HEK293 (cell line): ENCODE data around the gene PRDM10.

Source experiments
- CTCF ChIA-PET: fragments of 350-600 bp; formaldehyde crosslinking; extraction: SDS; loops from one replicate; lab custom pipeline; 2021; ENCODE audit warnings: antibody characterized with exemption; lab: Yijun Ruan, JAX
- POLR2A ChIA-PET: fragments of 300-600 bp; formaldehyde crosslinking; extraction: SDS; loops from one replicate; lab custom pipeline; 2020; ENCODE audit warnings: antibody characterized with exemption, inconsistent platforms; lab: Yijun Ruan, JAX
- H3K27ac ChIP-seq: fragments of 200-500 bp; sonication (Bioruptor generic); 2 replicates; pipeline ENCODE4 v1.5.1; 2014; ENCODE audit warnings: low read depth, low read length, control low read depth, inconsistent platforms; ENCODE audit errors: extremely low read depth
- H3K36me3 ChIP-seq, 2 experiments: fragments of 200-500 bp in 1 of 2; sonication (Bioruptor generic) in 1 of 2; 1 replicate in 1 of 2; 2 replicates in 1 of 2; pipeline ENCODE4 v1.5.1; 2014 to 2017; ENCODE audit warnings: inconsistent platforms in 2 of 2, low read length in 2 of 2; ENCODE audit not compliant: control insufficient read depth in 2 of 2, insufficient read depth in 1 of 2
- H3K4me1 ChIP-seq: fragments of 200-500 bp; sonication (Bioruptor generic); 2 replicates; pipeline ENCODE4 v1.5.1; 2014; ENCODE audit warnings: mild to moderate bottlenecking, low read length, inconsistent platforms; ENCODE audit not compliant: control insufficient read depth, insufficient read depth
- H3K4me3 ChIP-seq: 2 replicates; pipeline ENCODE4 v1.5.1; 2011; ENCODE audit warnings: low read depth, mild to moderate bottlenecking, control low read depth, low read length, moderate library complexity
- H3K9me3 ChIP-seq: fragments of 200-500 bp; sonication (Bioruptor generic); 2 replicates; pipeline ENCODE4 v1.5.1; 2014; ENCODE audit warnings: low read depth, low read length, inconsistent platforms; ENCODE audit not compliant: control insufficient read depth, insufficient read depth
- IKZF3 ChIP-seq: fragments of 450-650 bp; IDR thresholded peaks from 2 replicates; pipeline ENCODE4 v1.5.0; 2018; ENCODE audit warnings: missing biosample characterization, mild to moderate bottlenecking, missing genetic modification characterization, moderate library complexity
- PBX3 ChIP-seq: sonication (generic); formaldehyde crosslinking; IDR thresholded peaks from 2 replicates; pipeline ENCODE4 v1.8.1; 2022; ENCODE audit warnings: mild to moderate bottlenecking, moderate library complexity, missing genetic modification reagents
- SALL2 ChIP-seq: fragments of 450-650 bp; formaldehyde crosslinking; IDR thresholded peaks from 2 replicates; pipeline ENCODE4 v1.5.0; 2017; ENCODE audit warnings: missing biosample characterization, mild to moderate bottlenecking, missing genetic modification characterization, borderline replicate concordance
- ZNF10 ChIP-seq: fragments of 450-650 bp; formaldehyde crosslinking; IDR thresholded peaks from 2 replicates; pipeline ENCODE4 v1.5.1; 2017; ENCODE audit warnings: missing biosample characterization, missing genetic modification characterization
- ZNF121 ChIP-seq: fragments of 450-650 bp; formaldehyde crosslinking; IDR thresholded peaks from 2 replicates; pipeline ENCODE4 v1.5.1; 2016; ENCODE audit warnings: missing biosample characterization, missing genetic modification characterization
- ZNF157 ChIP-seq: fragments of 450-650 bp; formaldehyde crosslinking; IDR thresholded peaks from 2 replicates; pipeline ENCODE4 v1.5.1; 2016; ENCODE audit warnings: missing biosample characterization, missing genetic modification characterization
- ZNF2 ChIP-seq: fragments of 450-650 bp; formaldehyde crosslinking; IDR thresholded peaks from 2 replicates; pipeline ENCODE4 v1.5.1; 2016; ENCODE audit warnings: missing biosample characterization, missing genetic modification characterization
- ZNF544 ChIP-seq: fragments of 450-650 bp; formaldehyde crosslinking; IDR thresholded peaks from 2 replicates; pipeline ENCODE4 v1.5.0; 2017; ENCODE audit warnings: missing biosample characterization, missing genetic modification characterization
- ZNF560 ChIP-seq: fragments of 450-650 bp; formaldehyde crosslinking; IDR thresholded peaks from 2 replicates; pipeline ENCODE4 v1.5.1; 2017; ENCODE audit warnings: missing biosample characterization, missing genetic modification characterization, borderline replicate concordance
- ZNF623 ChIP-seq: fragments of 450-650 bp; formaldehyde crosslinking; IDR thresholded peaks from 2 replicates; pipeline ENCODE4 v1.5.1; 2016; ENCODE audit warnings: missing biosample characterization, missing genetic modification characterization
- ZNF660 ChIP-seq: fragments of 450-650 bp; IDR thresholded peaks from 2 replicates; pipeline ENCODE4 v1.5.1; 2018; ENCODE audit warnings: missing biosample characterization, mild to moderate bottlenecking, missing genetic modification characterization
- ZNF664 ChIP-seq: fragments of 450-650 bp; formaldehyde crosslinking; IDR thresholded peaks from 2 replicates; pipeline ENCODE4 v1.5.1; 2016; ENCODE audit warnings: missing biosample characterization, missing genetic modification characterization
- ZNF677 ChIP-seq: fragments of 450-650 bp; IDR thresholded peaks from 2 replicates; pipeline ENCODE4 v1.5.0; 2018; ENCODE audit warnings: missing biosample characterization, mild to moderate bottlenecking, missing genetic modification characterization, moderate library complexity

Gene PRDM10

GRCh38 chr11:129852125-129852740, 150.4 kb downstream of the PRDM10 start:
- no peaks in the 10 kb centered on the region for H3K9me3 ChIP-seq
- peaks cover 10% of the 10 kb centered on the region; the same call in 1 of the 2 replicates for H3K4me1 ChIP-seq
- TF ChIP-seq ZNF660 (tag by site-specific recombination) (no peak), ZNF2 (tag by site-specific recombination) (no peak), IKZF3 (tag by site-specific recombination) (no peak), ZNF157 (tag by site-specific recombination) (no peak), PBX3 (CRISPR knock-in tag) (no peak), ZNF121 (no peak), ZNF560 (tag by site-specific recombination) (no peak), ZNF677 (tag by site-specific recombination) (no peak), ZNF544 (no peak), SALL2 (tag by site-specific recombination) (no peak), ZNF10 (tag by site-specific recombination) (no peak), ZNF623 (tag by site-specific recombination) (no peak), ZNF664 (tag by site-specific recombination) (no peak)
- H3K27ac ChIP-seq, result no peak overlapping the region
- H3K36me3 ChIP-seq, result no peaks in the 10 kb centered on the region
- POLR2A ChIA-PET, result no interaction called here
- H3K4me3 ChIP-seq, result no peak overlapping the region
- CTCF ChIA-PET, result no interaction called here
